Measurements from ENCODE around the gene RXYLT1. TPM values are rescaled to one million over a fixed set of nuclear protein-coding genes. Genes with fewer than 3 reads are reported as not detected.
"Not testable (repeated sequence)": the region's sequence is repeated elsewhere in the genome, so short reads cannot be mapped to it uniquely, and the experiment has no call there.

The RXYLT1 gene
- total RNA-seq, 2 donors from 2014 or later: 8.6 to 17.5 TPM

DNA sequence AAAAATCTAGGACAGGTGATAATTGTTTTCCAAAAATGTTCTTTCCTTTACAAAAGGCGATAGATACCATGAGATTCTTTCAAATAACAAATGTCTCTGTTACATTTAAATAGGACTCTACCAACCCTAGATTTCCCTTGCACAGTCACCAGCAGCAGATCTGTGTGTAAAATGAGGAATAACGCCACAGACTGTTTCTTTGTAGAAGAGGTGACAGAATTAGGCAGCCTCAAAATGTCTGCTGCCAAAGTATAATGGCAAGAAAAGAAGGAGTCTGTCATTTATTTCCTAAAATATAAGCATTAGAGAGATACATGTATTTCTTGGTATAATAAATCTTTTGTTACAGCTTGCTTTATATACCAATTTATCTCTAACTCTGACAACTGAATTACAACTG is 56.3 kb downstream of the RXYLT1 start:
- no peak for DNase-seq
- Histone ChIP-seq H3K4me1 (no peaks in the 10 kb centered on the region), H3K9me3 (no peaks in the 10 kb centered on the region), H3K27ac (no peak overlapping the region), H3K4me3 (no peak overlapping the region), H3K36me3 (replicated peaks in 1 of 2; ENCODE audit: insufficient read depth in 1 of 2, low read depth in 2 of 2) (no peaks in the 10 kb centered on the region), H3K27me3 (no peaks in the 10 kb centered on the region)
- TF ChIP-seq, protein P1, sequence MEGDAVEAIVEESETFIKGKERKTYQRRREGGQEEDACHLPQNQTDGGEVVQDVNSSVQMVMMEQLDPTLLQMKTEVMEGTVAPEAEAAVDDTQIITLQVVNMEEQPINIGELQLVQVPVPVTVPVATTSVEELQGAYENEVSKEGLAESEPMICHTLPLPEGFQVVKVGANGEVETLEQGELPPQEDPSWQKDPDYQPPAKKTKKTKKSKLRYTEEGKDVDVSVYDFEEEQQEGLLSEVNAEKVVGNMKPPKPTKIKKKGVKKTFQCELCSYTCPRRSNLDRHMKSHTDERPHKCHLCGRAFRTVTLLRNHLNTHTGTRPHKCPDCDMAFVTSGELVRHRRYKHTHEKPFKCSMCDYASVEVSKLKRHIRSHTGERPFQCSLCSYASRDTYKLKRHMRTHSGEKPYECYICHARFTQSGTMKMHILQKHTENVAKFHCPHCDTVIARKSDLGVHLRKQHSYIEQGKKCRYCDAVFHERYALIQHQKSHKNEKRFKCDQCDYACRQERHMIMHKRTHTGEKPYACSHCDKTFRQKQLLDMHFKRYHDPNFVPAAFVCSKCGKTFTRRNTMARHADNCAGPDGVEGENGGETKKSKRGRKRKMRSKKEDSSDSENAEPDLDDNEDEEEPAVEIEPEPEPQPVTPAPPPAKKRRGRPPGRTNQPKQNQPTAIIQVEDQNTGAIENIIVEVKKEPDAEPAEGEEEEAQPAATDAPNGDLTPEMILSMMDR (IDR thresholded peaks at IDR 0.05): no peak
- TF ChIP-seq POLR2A (IDR thresholded peaks at IDR 0.05): no peak
- 62 to 70% methylated on average over 2 of the region's 2 CpGs for WGBS, 2 donors
- no peak for ATAC-seq
- intact Hi-C loops (cut with DNase I): loop anchor here (5.0 to 10.0 kb wide), 2 partner anchors 349 to 421 kb away; no protein-coding TSS in a partner anchor

DNA sequence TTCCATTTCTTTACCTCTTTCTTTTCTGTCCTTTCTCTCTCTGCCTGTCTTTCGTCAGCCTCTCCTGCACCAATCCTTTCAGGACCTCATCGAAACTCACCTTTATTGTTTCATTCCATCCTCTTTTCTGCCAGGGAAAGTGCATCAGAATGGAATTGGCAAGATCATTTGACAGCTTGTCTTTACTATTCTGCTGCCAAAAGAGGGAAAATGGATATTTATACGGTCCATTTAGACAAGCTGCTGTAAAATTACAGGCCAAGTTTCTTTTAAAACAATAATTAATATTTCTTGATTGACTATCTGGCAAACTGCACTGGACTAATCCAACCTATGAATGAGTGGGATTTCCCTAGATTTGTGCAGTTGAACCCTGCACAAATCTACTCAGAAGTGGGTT is 57.2 kb downstream of the RXYLT1 start:
- no peak for DNase-seq
- Histone ChIP-seq H3K4me3 (no peak overlapping the region), H3K27ac (no peak overlapping the region), H3K9me3 (no peaks in the 10 kb centered on the region), H3K36me3 (replicated peaks in 1 of 2; ENCODE audit: insufficient read depth in 1 of 2, low read depth in 2 of 2) (no peaks in the 10 kb centered on the region), H3K4me1 (no peaks in the 10 kb centered on the region), H3K27me3 (no peaks in the 10 kb centered on the region)
- 60 to 69% methylated on average over 3 of the region's 3 CpGs for WGBS, 2 donors
- no peak for ATAC-seq
- TF ChIP-seq, protein P1 (IDR thresholded peaks at IDR 0.05): no peak
- no peak for TF ChIP-seq POLR2A (IDR thresholded peaks at IDR 0.05)
- intact Hi-C loops (cut with DNase I): loop anchor here (5.0 to 10.0 kb wide), 2 partner anchors 348 to 420 kb away; no protein-coding TSS in a partner anchor

DNA sequence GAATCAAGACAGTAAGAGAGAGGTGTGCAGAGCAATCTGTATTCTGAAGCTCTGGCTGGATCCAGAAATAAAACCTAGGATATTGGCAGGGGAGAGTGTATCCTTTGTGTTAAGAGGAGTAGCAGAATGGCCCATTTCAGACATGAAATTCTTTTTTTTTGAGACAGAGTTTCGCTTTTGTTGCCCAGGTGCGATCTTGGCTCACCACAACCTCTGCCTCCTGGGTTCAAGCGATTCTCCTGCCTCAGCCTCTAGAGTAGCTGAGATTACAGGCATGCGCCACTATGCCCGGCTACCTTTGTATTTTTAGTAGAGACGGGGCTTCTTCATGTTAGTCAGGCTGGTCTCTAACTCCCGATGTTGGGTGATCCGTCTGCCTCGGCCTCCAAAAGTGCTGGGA is 58.7 kb downstream of the RXYLT1 start:
- intact Hi-C loops (cut with DNase I): loop anchor here (5.0 to 10.0 kb wide), 2 partner anchors 346 to 419 kb away; no protein-coding TSS in a partner anchor
- WGBS, 2 donors: 83 to 87% methylated on average over 9 of the region's 9 CpGs
- H3K27me3 ChIP-seq: no peaks in the 10 kb centered on the region
- TF ChIP-seq, protein P1 (IDR thresholded peaks at IDR 0.05): no peak
- no peak for TF ChIP-seq POLR2A (IDR thresholded peaks at IDR 0.05)
- DNase-seq: no peak
- H3K36me3 ChIP-seq (replicated peaks in 1 of 2; ENCODE audit: insufficient read depth in 1 of 2, low read depth in 2 of 2): no peaks in the 10 kb centered on the region
- H3K27ac ChIP-seq: no peak overlapping the region
- no peaks in the 10 kb centered on the region for H3K9me3 ChIP-seq
- no peak overlapping the region for H3K4me3 ChIP-seq
- H3K4me1 ChIP-seq: no peaks in the 10 kb centered on the region
- no peak for ATAC-seq

DNA sequence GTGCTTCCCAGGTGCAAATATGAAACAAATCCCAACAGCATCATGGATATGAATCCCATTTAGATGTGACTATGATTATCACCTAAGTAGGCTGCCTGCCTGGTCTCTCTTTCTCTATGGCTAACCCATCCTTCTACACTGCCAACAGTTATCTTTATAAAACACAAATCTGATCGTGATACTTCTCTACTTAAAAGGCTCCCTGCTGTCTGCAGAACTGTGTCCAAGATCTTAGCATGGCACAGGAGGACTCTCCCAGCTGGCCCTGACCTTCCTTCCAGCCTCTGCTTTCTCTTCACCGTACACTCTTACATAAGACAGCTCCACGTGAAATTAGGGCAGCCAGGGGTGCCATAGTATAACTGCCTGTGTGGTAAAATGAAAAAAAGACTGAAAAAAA is 61.3 kb downstream of the RXYLT1 start:
- Histone ChIP-seq H3K9me3 (no peaks in the 10 kb centered on the region), H3K4me1 (peaks cover 4% of the 10 kb centered on the region), H3K27ac (no peak overlapping the region), H3K27me3 (no peaks in the 10 kb centered on the region), H3K36me3 (replicated peaks in 1 of 2; ENCODE audit: insufficient read depth in 1 of 2, low read depth in 2 of 2) (no peaks in the 10 kb centered on the region), H3K4me3 (no peak overlapping the region)
- WGBS, 2 donors: 28 to 39% methylated on average over 3 of the region's 3 CpGs
- intact Hi-C loops (cut with DNase I): no loop called here
- DNase-seq (no peak), ATAC-seq (no peak)
- TF ChIP-seq POLR2A (IDR thresholded peaks at IDR 0.05): no peak
- TF ChIP-seq, protein P1 (IDR thresholded peaks at IDR 0.05): no peak

DNA sequence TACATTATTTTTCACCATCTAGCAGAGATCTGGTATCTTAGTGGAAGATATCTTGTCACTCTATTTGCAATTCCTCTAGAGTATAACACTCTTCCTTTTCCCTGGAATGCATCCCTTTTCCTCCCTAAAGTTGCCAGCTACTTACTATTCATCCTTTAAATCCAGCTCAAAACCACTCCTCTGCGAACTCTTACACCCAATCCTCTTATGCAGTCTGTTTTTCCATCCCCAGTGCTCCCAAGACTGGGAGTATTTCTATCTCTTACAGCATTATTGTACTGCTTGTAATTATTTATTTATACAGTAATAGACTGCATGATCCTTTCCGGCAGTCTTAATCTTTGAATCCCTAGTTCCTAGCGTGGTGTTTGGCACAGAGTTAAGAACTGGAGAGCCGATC is 61.9 kb downstream of the RXYLT1 start:
- 48 to 60% methylated on average over 4 of the region's 4 CpGs for WGBS, 2 donors
- DNase-seq (no peak), ATAC-seq (no peak)
- no peak overlapping the region for H3K4me3 ChIP-seq
- no peaks in the 10 kb centered on the region for H3K27me3 ChIP-seq
- intact Hi-C loops (cut with DNase I): no loop called here
- no peaks in the 10 kb centered on the region for H3K9me3 ChIP-seq
- H3K4me1 ChIP-seq: peaks cover 8% of the 10 kb centered on the region
- H3K36me3 ChIP-seq (replicated peaks in 1 of 2; ENCODE audit: insufficient read depth in 1 of 2, low read depth in 2 of 2): no peaks in the 10 kb centered on the region
- TF ChIP-seq, protein P1 (IDR thresholded peaks at IDR 0.05): no peak
- TF ChIP-seq POLR2A (IDR thresholded peaks at IDR 0.05): no peak
- H3K27ac ChIP-seq: no peak overlapping the region

DNA sequence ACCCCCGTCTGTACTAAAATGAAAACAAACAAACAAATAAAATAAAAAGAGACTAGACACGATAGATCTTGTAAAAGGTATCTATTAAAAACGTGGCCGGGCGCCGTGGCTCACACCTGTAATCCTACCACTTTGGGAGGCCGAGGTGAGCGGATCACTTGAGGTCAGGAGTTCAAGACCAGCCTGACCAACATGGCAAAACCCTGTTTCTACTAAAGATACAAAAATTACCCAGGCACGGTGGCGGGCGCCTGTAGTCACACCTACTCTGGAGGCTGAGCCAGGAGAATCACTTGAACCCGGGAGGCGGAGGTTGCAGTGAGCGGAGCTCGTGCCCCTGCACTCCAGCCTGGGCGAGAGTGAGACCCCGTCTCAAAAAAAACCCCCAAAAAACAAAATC is 63.0 kb downstream of the RXYLT1 start:
- H3K9me3 ChIP-seq; H3K4me3 ChIP-seq; DNase-seq; ATAC-seq; H3K27ac ChIP-seq; intact Hi-C loops (cut with DNase I); H3K36me3 ChIP-seq (replicated peaks in 1 of 2; ENCODE audit: insufficient read depth in 1 of 2, low read depth in 2 of 2); H3K27me3 ChIP-seq: not testable (repeated sequence)
- 90% methylated on average over 17 of the region's 17 CpGs for WGBS, 2 donors
- peaks cover 18% of the 10 kb centered on the region for H3K4me1 ChIP-seq

Data from body of pancreas (tissue), 4 donors.